Measurements from ENCODE around the gene NKG7. TPM values are rescaled to one million over a fixed set of nuclear protein-coding genes. Genes with fewer than 3 reads are reported as not detected.

NKG7 gene
- total RNA-seq, 1 experiment from 2014 or later: not detected

- peak; percentile 83 for DNase-seq (ENCODE audit: low read depth)
Observed at GRCh38 chr19:51364200-51365106, 8.0 kb downstream of the NKG7 start.

- no peak for DNase-seq (ENCODE audit: low read depth)
Observed at GRCh38 chr19:51361239-51361638, 11.2 kb downstream of the NKG7 start.

GRCh38 chr19:51359294-51359693, 13.2 kb downstream of the NKG7 start:
- peak; percentile 90 for DNase-seq (ENCODE audit: low read depth)

- no peak for DNase-seq (ENCODE audit: low read depth)
Observed at GRCh38 chr19:51357952-51358351, 14.5 kb downstream of the NKG7 start.

GRCh38 chr19:51356159-51356801, 16.2 kb downstream of the NKG7 start:
- DNase-seq (ENCODE audit: low read depth): no peak

GRCh38 chr19:51354742-51355148, 17.7 kb downstream of the NKG7 start:
- DNase-seq (ENCODE audit: low read depth): peak; percentile 34

GRCh38 chr19:51354103-51354741, 18.2 kb downstream of the NKG7 start:
- DNase-seq (ENCODE audit: low read depth): no peak

GRCh38 chr19:51352783-51353360, 19.6 kb downstream of the NKG7 start:
- no peak for DNase-seq (ENCODE audit: low read depth)

- no peak for DNase-seq (ENCODE audit: low read depth)
Observed at GRCh38 chr19:51351266-51351990, 21.0 kb downstream of the NKG7 start.

- DNase-seq (ENCODE audit: low read depth): no peak
Observed at GRCh38 chr19:51347209-51347928, 25.1 kb downstream of the NKG7 start.

- no peak for DNase-seq (ENCODE audit: low read depth)
Observed at GRCh38 chr19:51346742-51347141, 25.7 kb downstream of the NKG7 start.

GRCh38 chr19:51345076-51345620, 27.3 kb downstream of the NKG7 start:
- DNase-seq (ENCODE audit: low read depth): no peak

- no peak for DNase-seq (ENCODE audit: low read depth)
Observed at GRCh38 chr19:51342631-51343569, 29.6 kb downstream of the NKG7 start.

- no peak for DNase-seq (ENCODE audit: low read depth)
Observed at GRCh38 chr19:51341976-51342580, 30.4 kb downstream of the NKG7 start, which contains the start of gene VSIG10L. Gene VSIG10L (minus strand): TSS chr19:51342139. CDS start chr19:51342124, 15 bp downstream.

- DNase-seq (ENCODE audit: low read depth): no peak
Observed at GRCh38 chr19:51341066-51341465, 31.4 kb downstream of the NKG7 start.

- peak; percentile 96 for DNase-seq (ENCODE audit: low read depth)
Observed at GRCh38 chr19:51339687-51340656, 32.5 kb downstream of the NKG7 start.

GRCh38 chr19:51339313-51339686, 33.2 kb downstream of the NKG7 start:
- DNase-seq (ENCODE audit: low read depth): no peak

Measured in RPMI7951 (cell line).